SK-N-MC (cell line): ENCODE results near the gene BCAS3.

ENCODE experiments used
- DNase-seq: peaks from one replicate; pipeline ENCODE4 v3.0.0-alpha.2; 2011; ENCODE audit warnings: low read depth, low spot score
- H3K27ac ChIP-seq: fragments of 200-600 bp; sonication (generic); 2 replicates; pipeline ENCODE4 v1.5.1; 2016; ENCODE audit warnings: mixed run types
- H3K36me3 ChIP-seq: fragments of 200-600 bp; sonication (generic); 2 replicates; pipeline ENCODE4 v1.6.1; 2017; ENCODE audit warnings: antibody characterized with exemption, low read length, mixed read lengths; ENCODE audit not compliant: insufficient read depth
- H3K4me3 ChIP-seq: fragments of 200-600 bp; sonication (generic); 2 replicates; pipeline ENCODE4 v1.5.1; 2016
- H3K9ac ChIP-seq: fragments of 200-600 bp; sonication (generic); 2 replicates; pipeline ENCODE4 v1.8.0; 2017; ENCODE audit warnings: mixed run types, mixed read lengths; ENCODE audit not compliant: insufficient read length
- H3K9me3 ChIP-seq: fragments of 200-600 bp; sonication (generic); 2 replicates; pipeline ENCODE4 v1.6.1; 2017; ENCODE audit warnings: low read depth, mild to moderate bottlenecking, antibody characterized with exemption, low read length, moderate library complexity, mixed read lengths
- EZH2 ChIP-seq: fragments of 200-600 bp; sonication (generic); IDR thresholded peaks from one replicate; pipeline ENCODE4 v1.6.1; 2017; ENCODE audit warnings: antibody characterized with exemption
- FOXP2 ChIP-seq: optimal IDR thresholded peaks from 2 replicates; pipeline ENCODE3; 2011; ENCODE audit warnings: mild to moderate bottlenecking, moderate library complexity; ENCODE audit not compliant: insufficient read depth; ENCODE audit errors: extremely low read length, control extremely low read depth
- POLR2AphosphoS5 ChIP-seq: IDR thresholded peaks from 2 replicates; pipeline ENCODE4 v1.6.1; 2012; ENCODE audit warnings: mild to moderate bottlenecking, low read depth, low read length, borderline replicate concordance

Gene BCAS3

DNA sequence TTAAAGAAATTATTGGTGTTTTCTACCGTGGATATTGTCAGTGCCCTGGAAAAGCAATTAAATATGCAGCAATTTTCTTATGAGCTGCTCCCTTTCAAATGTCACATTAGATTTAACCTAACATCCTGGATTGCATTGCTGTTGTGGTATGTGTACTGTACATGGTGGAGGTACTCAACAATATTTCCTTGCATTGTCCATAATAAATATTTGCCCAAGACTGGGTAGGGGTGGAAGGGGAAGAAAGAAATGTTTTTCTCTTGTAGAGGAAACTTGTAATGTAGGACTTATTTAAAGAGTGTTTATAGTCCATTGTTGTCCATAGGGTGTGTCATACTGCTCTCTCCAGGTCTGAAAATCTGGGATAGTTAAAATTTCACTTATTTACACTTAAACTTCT, 375.8 kb downstream of the BCAS3 start:
- no peak for DNase-seq
- TF ChIP-seq EZH2 (no peak), POLR2AphosphoS5 (no peak), FOXP2 (no peak)
- Histone ChIP-seq H3K9ac (no peak overlapping the region), H3K9me3 (no peaks in the 10 kb centered on the region), H3K27ac (no peak overlapping the region), H3K36me3 (no peaks in the 10 kb centered on the region), H3K4me3 (no peak overlapping the region)

DNA sequence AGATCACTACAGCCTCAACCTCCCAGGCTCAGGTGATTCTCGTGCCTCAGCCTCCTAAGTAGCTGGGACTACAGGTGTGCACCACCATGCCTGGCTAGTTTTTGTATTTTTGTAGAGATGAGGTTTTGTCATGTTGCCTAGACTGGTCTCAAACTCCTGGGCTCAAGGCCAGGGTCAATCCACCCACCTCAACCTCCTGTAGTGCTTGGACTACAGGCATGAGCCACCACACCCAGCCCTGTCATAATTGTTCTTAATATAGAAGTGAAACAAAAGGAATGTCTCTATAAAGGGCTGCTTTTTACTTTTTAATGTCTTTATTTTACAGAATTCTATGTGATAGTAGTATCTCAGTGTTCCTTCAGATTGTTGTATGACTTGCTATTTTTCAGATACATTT, 376.8 kb downstream of the BCAS3 start:
- H3K27ac ChIP-seq = no peak overlapping the region
- H3K9ac ChIP-seq = no peak overlapping the region
- TF ChIP-seq EZH2 = no peak
- TF ChIP-seq FOXP2 = no peak
- no peak for TF ChIP-seq POLR2AphosphoS5
- DNase-seq = no peak
- no peaks in the 10 kb centered on the region for H3K36me3 ChIP-seq
- no peaks in the 10 kb centered on the region for H3K9me3 ChIP-seq
- H3K4me3 ChIP-seq = no peak overlapping the region

DNA sequence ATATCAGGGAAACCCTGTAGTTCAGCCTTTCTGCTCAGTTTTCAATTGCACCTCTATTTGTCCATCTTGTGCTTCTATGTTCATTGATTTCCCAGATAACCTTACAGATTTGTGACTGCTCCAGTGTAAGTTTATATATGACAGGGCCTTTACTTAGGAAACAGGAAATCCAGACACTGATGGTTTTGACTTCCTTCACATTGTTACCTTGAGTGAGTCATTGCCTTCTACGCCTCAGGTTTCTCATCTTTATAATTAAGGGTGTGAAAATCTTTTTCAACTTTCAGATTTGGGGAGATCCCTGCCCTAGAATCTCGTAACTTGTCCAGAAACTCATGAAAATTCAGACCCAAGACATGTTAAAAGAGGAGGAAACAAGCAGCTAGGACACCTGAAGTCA, 379.6 kb downstream of the BCAS3 start:
- no peaks in the 10 kb centered on the region for H3K9me3 ChIP-seq
- TF ChIP-seq FOXP2 (no peak), POLR2AphosphoS5 (no peak), EZH2 (no peak)
- no peak overlapping the region for H3K27ac ChIP-seq
- H3K9ac ChIP-seq = no peak overlapping the region
- H3K36me3 ChIP-seq = no peaks in the 10 kb centered on the region
- no peak for DNase-seq
- H3K4me3 ChIP-seq = no peak overlapping the region

DNA sequence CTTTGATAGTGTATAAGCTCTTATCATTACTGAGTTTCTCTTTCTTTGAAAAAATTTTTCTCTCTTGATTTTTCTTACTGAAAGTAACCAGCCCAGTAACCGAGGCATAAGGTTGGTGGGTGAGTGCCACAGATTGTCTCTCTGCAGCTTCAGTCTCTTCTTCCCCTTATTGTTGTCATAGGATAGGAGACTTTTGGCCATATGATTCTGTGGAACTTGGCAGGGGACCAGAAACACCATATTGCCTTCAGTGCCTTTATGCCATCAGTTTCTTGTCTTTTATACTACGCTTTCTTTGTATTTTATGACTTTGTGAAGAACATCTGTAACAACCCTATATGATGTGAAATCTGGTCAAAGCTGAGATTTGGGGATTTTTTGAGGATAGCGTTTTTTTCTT, 380.4 kb downstream of the BCAS3 start:
- Histone ChIP-seq H3K9me3 (no peaks in the 10 kb centered on the region), H3K27ac (no peak overlapping the region)

GRCh38 chr17:61063528-61063927, 385.9 kb downstream of the BCAS3 start:
- H3K27ac ChIP-seq = no peak overlapping the region
- H3K4me3 ChIP-seq = no peak overlapping the region
- H3K9ac ChIP-seq = no peak overlapping the region
- no peak for DNase-seq
- no peaks in the 10 kb centered on the region for H3K36me3 ChIP-seq
- TF ChIP-seq POLR2AphosphoS5 (no peak), FOXP2 (no peak), EZH2 (no peak)
- no peaks in the 10 kb centered on the region for H3K9me3 ChIP-seq

More for the DNA sequence above, 380.4 kb downstream of the BCAS3 start:
- no peak overlapping the region for H3K9ac ChIP-seq
- H3K4me3 ChIP-seq = no peak overlapping the region
- DNase-seq = no peak
- TF ChIP-seq POLR2AphosphoS5 (no peak), EZH2 (no peak), FOXP2 (no peak)
- no peaks in the 10 kb centered on the region for H3K36me3 ChIP-seq

GRCh38 chr17:61064087-61064951, 386.7 kb downstream of the BCAS3 start:
- no peaks in the 10 kb centered on the region for H3K36me3 ChIP-seq
- no peak overlapping the region for H3K4me3 ChIP-seq
- H3K9me3 ChIP-seq = no peaks in the 10 kb centered on the region
- no peak overlapping the region for H3K9ac ChIP-seq
- DNase-seq = no peak
- H3K27ac ChIP-seq = no peak overlapping the region
- TF ChIP-seq EZH2 (no peak), FOXP2 (no peak), POLR2AphosphoS5 (no peak)

DNA sequence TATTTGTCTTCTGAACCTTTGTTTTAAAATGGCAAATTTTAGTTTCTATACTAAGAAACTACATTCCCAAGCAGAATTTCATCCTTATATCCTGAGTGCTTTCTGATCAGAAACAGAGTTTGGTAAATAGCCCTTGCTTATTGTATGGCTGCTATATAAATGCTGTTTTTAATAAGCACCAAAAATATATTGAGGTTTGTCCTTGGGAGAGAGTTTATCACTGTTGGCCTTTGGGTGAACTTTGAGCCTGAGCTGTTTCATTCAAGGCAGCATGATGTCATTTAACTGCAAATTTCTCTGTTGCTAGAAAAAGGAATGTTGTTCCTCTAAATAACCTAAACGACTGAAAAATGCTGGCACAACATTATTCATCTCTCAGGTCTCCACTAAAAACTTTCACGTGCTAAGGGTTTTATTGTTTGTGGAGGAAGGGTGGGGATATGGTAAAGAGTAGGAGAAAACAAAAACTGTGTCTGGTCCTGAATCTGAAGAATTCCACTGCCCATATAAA, 387.7 kb downstream of the BCAS3 start:
- no peaks in the 10 kb centered on the region for H3K9me3 ChIP-seq
- no peak overlapping the region for H3K4me3 ChIP-seq
- no peak for DNase-seq
- no peak overlapping the region for H3K27ac ChIP-seq
- H3K9ac ChIP-seq = no peak overlapping the region
- TF ChIP-seq POLR2AphosphoS5 = no peak
- no peak for TF ChIP-seq EZH2
- TF ChIP-seq FOXP2 = no peak
- H3K36me3 ChIP-seq = no peaks in the 10 kb centered on the region

DNA sequence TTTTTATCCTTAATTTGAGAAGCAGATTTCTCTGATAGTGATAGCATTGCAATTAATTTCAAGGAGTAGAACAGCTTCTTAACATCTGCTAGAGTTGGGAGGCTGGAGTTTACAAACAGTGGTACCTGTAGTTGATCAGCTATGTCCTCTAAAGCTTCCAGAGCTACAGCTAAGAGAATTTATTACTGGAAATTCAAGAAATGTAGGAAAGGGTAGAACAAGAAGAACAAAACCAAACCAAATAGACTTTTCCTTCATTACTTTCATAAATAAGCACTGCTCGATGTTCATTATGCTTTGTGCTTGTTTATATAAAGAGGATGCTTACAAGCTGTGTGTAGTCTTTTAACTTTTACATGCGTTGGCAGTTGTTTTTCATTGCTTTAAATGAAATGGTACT, 388.4 kb downstream of the BCAS3 start:
- no peaks in the 10 kb centered on the region for H3K9me3 ChIP-seq
- no peaks in the 10 kb centered on the region for H3K36me3 ChIP-seq
- no peak for DNase-seq
- no peak overlapping the region for H3K4me3 ChIP-seq
- no peak overlapping the region for H3K9ac ChIP-seq
- TF ChIP-seq EZH2 = no peak
- no peak for TF ChIP-seq FOXP2
- TF ChIP-seq POLR2AphosphoS5 = no peak
- no peak overlapping the region for H3K27ac ChIP-seq

DNA sequence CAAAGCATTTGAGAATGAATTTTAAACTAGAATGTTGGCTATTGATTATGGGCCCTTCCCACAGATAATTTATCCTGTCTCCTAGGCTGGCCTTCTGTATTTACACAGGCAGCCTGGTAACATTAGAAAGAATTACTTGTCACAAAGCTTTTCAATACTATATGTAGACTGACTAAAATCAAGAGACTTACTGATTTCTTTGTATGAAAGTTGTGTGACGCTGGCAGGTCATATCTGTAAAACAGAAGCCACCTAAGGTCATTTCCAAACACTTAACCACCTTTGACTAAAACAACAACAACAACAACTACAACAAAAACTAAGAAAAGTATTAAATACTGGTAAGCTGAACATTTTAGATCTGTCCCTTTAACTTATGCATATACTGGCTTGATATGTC, 393.0 kb downstream of the BCAS3 start:
- TF ChIP-seq POLR2AphosphoS5 = no peak
- TF ChIP-seq FOXP2 = no peak
- TF ChIP-seq EZH2 = no peak
- Histone ChIP-seq H3K4me3 (no peak overlapping the region), H3K27ac (no peak overlapping the region), H3K9ac (no peak overlapping the region), H3K9me3 (no peaks in the 10 kb centered on the region), H3K36me3 (no peaks in the 10 kb centered on the region)
- DNase-seq = no peak
